Left kidney (tissue), 8 donors: Measurements from ENCODE around the gene KCNAB3. TPM values are rescaled to one million over a fixed set of nuclear protein-coding genes. Genes with fewer than 3 reads are reported as not detected.
"Not testable (repeated sequence)": the region's sequence is repeated elsewhere in the genome, so short reads cannot be mapped to it uniquely, and the experiment has no call there.

Experiments
- DNase-seq: peaks from one replicate; pipeline ENCODE4 v3.0.0-alpha.2; 2013
- long read RNA-seq, 8 donors: transcript quantifications; one replicate each; lab custom pipeline, GENCODE V29; 2026
- polyA plus RNA-seq: library from polyadenylated mRNA; unstranded; fragments of 120-200 nt; gene quantifications from one replicate; pipeline ENCODE4 v1.2.1, GENCODE V29; 2013; ENCODE audit not compliant: insufficient read length

KCNAB3 gene
- polyA plus RNA-seq, result 12.3 TPM
- long read RNA-seq, donor 1, partial matches to known transcripts, result 0 of 1 reads
- long read RNA-seq, donor 1, other reads (novel, unspliced or antisense), result 0 of 1 reads
- long read RNA-seq, donor 2, partial matches to known transcripts, result 10 of 12 reads
- long read RNA-seq, donor 2, other reads (novel, unspliced or antisense), result 0 of 12 reads
- long read RNA-seq, donor 3, partial matches to known transcripts, result 0 of 2 reads
- long read RNA-seq, donor 3, other reads (novel, unspliced or antisense), result 0 of 2 reads
- long read RNA-seq, donor 4, result 0 reads
- long read RNA-seq, donor 5, partial matches to known transcripts, result 0 of 4 reads
- long read RNA-seq, donor 5, other reads (novel, unspliced or antisense), result 0 of 4 reads
- long read RNA-seq, donor 6, partial matches to known transcripts, result 0 of 3 reads
- long read RNA-seq, donor 6, other reads (novel, unspliced or antisense), result 0 of 3 reads
- long read RNA-seq, donor 7, partial matches to known transcripts, result 0 of 2 reads
- long read RNA-seq, donor 7, other reads (novel, unspliced or antisense), result 0 of 2 reads
- long read RNA-seq, donor 8, result 0 reads

DNA sequence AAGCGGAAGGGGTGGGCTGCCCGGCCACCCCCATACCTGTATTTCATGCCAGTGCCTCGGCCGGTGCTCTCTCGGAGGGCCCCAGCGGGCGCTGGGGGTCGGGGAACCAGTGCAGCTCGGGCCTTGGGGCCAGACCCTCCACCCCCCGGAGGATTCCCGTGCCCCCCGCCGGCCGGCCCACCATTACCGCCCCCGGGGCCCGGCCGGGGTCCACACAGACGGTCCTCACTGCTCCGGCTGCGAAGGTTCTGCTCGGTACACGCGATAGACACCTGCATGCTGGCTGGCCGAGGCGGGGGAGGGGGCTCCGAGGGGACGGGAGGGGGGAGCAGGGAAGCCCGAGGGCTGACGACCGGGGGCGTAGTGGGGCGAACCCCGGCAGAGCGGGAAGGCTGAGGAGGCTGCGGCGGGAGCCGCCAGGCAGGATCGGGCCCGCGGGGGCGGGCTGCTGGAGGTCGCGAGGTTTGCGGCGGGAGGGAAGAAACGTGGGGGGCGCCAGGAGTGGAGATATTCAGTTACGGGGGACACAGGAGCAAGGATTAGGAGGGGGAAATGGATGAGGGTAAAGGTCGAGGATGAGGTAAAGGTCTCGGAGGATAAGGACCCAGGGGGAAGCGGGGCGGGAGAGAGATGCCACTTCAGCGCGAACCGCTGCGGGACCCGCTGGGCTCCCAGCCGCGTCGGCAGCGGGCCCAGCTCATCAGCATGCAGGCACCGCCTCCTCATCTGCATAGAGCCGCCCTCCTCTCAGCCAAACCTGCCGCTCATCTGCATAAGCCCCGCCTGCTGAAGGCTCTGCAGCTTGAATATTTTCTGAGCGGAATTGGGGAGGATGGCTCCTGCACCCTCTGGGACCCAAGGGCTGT lies at the start of gene KCNAB3:
TSS of gene KCNAB3 (minus strand) at position 699 of the 866 bp plus-strand sequence. CDS start at position 278, 421 bp downstream.
- peak; percentile 75 for DNase-seq

DNA sequence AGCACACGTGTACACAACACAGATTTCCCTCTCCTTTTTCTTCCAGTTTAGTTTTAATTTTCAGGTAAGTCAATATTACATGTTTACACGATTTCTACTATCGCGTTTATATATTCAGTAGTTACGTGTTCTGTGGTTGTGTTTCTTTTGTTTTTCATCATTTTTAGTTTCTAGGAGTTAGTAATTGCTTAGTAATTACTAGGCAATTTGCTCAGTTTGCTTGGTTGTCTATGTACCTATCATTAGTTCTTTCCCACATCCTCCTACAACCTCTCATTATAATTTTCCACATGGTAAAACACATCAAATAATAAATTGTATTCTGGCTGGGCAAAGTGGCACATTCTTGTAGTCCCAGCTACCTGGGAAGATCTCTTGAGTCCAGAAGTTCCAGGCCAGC lies 48.1 kb upstream of the KCNAB3 start:
- DNase-seq, result no peak

- no peak for DNase-seq
Measured at GRCh38 chr17:7977039-7977438, 47.4 kb upstream of the KCNAB3 start.

DNA sequence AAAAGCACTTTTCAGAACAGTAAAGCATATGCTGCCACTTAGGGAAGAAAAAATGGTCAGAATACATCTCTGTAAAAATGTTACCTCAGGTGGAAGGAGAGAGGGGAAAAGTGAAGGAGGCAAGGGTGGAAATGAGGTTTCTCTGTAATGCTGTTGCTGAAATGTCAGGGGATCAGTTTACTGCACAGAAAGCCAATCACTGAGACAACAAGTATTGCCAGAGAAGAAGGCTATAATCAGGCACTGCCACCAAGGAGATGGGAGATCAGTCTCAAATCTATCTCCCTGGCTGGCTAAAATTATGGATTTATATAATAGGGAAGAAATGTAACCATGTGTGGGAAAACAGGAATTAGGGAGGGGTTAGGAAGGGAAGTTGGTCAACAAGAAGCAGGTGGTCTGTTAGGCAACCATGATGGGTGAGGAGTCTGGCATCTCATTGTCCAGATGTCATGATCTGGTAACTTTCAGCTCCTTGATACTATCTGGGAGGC lies 45.0 kb upstream of the KCNAB3 start:
- no peak for DNase-seq

DNA sequence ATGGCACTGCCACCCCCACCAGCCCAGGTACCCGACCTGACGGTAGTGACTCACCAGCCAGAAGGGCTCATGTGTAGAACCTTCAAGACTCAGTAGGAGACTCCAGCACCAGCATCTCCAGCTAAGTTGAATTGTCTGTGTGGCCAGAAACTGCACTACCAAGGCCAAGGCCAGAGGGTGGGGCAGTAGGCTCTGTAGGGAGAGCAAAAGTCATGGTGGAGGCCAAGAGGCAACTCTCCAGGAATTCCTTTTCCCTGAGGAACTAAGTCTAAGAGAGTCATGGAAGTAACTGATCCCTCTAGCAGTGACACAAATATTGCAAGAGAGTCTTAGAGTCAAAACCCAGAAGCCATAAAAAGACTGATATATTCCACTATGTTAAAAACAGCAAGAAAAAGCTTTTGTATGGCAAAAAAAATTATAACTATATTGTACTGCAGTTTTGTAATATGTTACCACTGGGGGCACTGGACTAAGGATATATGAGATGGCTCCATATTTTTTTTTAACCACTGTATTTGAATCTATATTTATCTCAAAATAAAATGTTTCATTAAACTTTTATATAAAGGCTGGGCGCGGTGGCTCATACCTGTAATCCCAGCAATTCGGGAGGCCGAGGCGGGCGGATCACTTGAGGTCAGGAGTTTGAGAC lies 42.6 kb upstream of the KCNAB3 start:
- DNase-seq, result no peak

DNA sequence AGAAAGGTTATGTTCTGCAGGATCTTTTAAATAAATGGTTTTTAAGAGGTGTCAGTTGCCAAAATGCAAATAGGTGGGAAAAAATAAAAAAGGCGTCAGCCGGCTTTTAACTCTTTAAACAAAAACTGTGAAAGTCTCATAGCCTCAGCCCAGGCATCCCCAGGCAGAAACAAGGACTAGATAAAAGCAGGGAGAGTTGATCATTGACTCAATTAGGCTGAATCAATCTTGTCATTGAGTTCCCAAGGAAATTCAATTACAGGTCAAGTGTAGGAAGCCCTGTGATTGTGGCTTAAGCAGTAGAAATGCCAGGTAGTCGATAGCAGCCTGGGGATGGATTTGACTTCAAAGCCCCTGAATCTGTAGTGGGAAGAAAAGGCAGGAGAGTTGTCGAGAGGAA lies 42.0 kb upstream of the KCNAB3 start:
- no peak for DNase-seq

- DNase-seq, result no peak
Measured at GRCh38 chr17:7969433-7969832, 39.8 kb upstream of the KCNAB3 start.

DNA sequence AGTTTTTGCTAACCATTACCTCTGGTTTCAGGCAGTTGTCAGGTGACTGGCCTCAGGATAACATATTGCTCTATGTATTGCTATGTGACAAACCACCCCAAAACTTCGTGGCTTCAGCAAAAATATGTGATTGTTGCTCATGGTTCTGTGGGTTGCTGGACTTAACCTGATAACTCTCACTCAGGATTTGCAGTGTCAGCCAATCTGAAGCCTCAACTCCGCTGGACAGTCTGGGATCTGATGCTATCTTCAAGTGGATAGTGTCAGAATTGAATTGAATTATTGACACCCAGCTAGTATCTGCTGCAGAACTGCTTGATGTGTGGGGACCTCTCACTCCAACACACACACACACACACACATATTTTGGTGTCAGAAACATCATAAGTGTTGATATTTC lies 38.1 kb upstream of the KCNAB3 start:
- no peak for DNase-seq

- no peak for DNase-seq
Measured at GRCh38 chr17:7961421-7961820, 31.8 kb upstream of the KCNAB3 start.

DNA sequence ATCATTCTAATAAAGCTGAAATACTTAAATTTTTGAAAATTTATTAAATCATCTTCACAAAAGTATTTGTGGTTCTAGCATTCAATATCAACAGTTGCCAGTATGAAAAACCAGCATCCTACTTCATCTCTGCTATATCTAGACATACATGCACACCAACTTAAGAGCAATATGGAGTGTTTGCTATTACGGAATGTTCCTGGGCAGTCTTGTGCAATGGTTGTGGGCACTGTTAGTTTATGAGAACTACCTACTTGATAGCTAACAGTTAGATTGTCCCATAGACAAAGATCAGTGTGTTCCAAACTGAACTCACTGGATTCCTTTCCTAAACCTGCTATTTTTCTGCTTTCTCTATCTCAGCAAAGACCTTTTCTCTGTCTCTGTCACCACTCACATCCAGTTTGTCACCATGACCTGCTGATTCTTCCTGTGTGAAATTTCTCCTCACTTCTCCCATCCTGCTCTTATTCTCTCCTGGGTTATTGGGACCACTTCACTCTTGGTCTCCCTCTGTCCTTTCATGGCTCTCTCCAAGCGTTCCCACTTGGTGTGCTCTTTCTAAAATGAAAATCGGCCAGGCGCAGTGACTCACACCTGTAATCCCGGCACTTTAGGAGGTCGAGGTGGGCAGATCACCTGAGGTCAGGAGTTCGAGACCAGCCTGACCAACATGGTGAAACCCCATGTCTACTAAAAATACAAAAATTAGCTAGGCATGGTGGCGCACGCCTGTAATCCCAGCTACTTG lies 30.0 kb upstream of the KCNAB3 start:
- no peak for DNase-seq

DNA sequence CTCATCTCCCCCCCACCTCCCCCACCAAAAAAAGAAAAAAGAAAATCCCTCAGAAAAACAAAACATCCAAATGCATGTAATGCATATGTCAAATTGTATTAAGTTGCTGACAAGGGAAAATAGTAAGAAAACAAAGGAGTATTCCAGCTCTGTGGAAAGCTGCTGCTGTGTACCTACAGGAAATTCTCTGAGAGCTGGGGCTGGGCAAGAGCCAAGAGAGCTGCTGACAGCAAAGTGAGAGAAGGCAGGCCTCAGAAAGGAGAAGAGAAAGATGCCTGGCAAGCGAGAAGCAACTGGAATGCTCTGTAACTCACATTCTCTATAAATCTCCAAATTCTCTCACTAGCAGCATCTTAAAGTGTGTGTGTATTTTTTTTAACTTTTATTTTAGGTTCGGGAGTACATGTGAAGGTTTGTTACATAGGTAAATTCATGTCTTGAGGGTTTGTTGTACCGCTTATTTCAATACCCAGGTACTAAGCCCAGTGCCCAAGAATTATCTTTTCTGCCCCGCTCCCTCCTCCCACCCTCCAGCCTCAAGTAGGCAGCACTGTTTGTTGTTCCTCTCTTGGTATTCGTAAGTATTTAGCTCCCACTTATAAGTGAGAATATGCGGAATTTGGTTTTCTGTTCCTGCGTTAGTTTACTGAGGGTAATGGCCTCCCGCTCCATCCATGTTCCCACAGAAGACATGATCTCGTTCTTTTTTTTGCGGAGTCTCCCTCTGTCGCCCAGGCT lies 26.7 kb upstream of the KCNAB3 start:
- DNase-seq, result peak; percentile 13

DNA sequence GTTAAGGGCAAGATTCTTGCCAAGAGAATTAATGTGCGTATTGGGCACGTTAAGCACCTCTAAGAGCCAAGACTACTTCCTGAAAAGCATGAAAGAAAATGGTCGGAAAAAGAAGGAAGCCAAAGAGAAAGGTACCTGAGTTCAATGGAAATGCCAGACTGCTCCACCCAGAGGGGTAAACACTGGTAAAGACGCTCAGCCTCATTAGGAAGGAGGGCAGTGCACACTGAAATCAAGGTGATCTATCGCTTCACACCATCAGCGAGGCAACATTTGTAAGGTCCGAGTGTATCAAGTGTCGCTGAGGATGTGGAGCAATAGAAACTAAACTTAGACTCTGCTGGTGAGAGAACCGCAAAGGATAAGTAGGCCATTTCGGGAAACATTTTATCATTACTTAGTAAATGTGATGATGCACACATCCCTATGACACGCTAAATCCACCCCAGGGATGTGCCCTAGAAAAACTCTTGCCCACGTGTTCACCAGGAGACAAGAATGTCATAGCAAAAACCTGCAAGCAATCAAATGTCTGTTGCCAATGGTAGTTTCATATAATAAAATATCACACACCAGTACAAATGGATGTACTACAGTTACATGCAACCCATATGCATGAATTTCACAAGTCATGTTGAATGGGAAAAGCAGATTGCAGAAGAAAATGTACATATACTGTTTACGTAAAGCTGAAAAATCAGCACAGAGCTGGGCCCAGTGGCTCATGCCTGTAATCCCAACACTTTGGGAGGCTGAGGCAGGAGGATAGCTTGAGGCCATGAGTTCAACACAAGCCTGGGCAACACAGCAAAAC lies 26.0 kb upstream of the KCNAB3 start:
- no peak for DNase-seq

GRCh38 chr17:7953266-7953665 lies 23.6 kb upstream of the KCNAB3 start:
- DNase-seq, result not testable (repeated sequence)

- DNase-seq, result no peak
Measured at GRCh38 chr17:7951143-7951792, 21.6 kb upstream of the KCNAB3 start.

DNA sequence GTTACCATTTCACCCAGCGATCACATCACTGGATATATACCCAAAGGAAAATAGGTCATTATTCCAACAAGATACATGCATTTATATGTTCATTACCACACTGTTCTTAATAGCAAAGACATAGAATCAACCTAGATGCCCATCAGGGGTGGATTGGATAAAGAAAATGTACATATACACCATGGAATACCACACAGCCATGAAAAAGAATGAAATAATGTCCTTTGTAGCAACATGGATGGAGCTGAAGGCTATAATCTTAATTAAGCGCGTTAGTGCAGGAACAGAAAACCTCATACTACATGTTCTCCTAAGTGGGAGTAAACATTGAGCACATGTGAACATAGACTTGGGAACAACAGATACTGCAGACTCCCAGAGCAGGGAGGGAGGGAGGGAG lies 20.9 kb upstream of the KCNAB3 start:
- no peak for DNase-seq

DNA sequence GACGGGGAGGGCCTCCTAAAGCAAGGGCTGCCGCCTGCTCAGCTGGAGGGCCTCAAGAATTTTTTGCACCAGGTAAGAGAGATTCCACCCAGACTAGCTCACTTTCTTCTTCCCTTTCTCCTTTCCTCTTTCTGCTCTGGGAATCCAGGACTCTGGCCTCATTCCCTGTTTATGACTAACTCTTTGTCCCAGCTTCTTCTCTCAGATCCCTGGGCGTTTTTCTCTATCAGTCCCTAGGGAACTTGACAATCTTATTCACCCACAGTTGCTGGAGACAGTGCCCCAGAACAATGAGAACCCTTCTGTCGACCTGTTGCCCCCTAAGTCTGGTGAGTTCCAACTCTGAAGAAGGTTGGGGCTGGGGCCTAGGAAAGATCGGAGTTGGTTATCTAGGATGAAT lies 18.0 kb upstream of the KCNAB3 start:
- no peak for DNase-seq

DNA sequence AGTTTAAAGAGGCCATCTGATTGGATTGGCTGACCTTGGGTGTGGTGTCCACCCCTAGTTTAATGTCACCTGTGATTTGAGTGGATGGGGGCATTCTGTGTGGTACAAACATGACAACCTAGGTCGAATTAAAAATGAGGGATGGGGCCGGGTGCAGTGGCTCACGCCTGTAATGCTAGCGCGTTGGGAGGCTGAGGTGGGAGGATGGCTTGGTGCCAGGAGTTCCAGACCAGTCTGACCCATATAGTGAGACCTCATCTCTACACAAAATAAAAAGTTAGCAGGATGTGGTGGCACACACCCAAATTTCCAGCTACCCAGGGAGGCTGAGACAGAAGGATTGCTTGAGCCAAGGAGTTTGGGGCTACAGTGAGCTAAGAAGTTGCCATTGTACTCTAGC lies 16.8 kb upstream of the KCNAB3 start:
- DNase-seq, result no peak

DNA sequence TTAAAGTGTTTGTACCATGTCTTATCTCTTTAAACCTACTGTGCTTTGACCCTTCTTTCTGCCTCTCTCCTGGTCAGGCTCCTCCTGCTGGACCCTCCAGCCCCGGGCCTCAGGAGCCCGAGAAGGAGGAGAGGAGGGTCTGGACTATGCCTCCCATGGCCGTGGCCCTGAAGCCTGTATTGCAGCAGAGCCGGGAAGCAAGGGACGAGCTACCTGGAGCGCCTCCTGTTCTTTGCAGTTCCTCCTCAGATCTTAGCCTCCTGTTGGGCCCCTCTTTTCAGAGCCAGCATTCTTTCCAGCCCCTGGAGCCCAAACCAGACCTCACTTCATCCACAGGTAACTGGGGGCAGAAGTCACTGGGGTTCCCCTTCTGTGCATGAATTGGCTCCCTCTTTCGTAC lies 16.0 kb upstream of the KCNAB3 start:
- no peak for DNase-seq

- no peak for DNase-seq
Measured at GRCh38 chr17:7944326-7944725, 14.7 kb upstream of the KCNAB3 start.
